Sigmoid colon (tissue), 7 donors: ENCODE results near the gene SCUBE1. TPM values are rescaled to one million over a fixed set of nuclear protein-coding genes. Genes with fewer than 3 reads are reported as not detected.
A peak's percentile ranks its signal among the peaks of the same experiment; 100 is the strongest.

Experiments used
- DNase-seq: peaks from one replicate; pipeline ENCODE4 v3.0.0-alpha.2; 2019
- H3K27ac ChIP-seq, 4 donors: fragments of 200-600 bp; sonication (generic); one replicate each; pipeline ENCODE4 v1.5.1; 2016 to 2019; ENCODE audit warnings: mild to moderate bottlenecking in 1 of 4
- H3K27me3 ChIP-seq, 3 donors: fragments of 200-600 bp; sonication (generic); one replicate each; pipeline ENCODE4 v1.5.1; 2019; ENCODE audit warnings: mild to moderate bottlenecking in 1 of 3
- H3K36me3 ChIP-seq, 4 donors: fragments of 200-600 bp; sonication (generic); one replicate each; pipeline ENCODE4 v1.5.1; 2016 to 2019
- H3K4me1 ChIP-seq, 4 donors: fragments of 200-600 bp; sonication (generic); one replicate each; pipeline ENCODE4 v1.5.1; 2017 to 2019
- H3K4me3 ChIP-seq, 4 donors: fragments of 200-600 bp; sonication (generic); one replicate each; pipeline ENCODE4 v1.5.1; 2017 to 2019; ENCODE audit warnings: mild to moderate bottlenecking in 2 of 4, moderate library complexity in 1 of 4
- H3K9me3 ChIP-seq, 4 donors: fragments of 200-600 bp in 3 of 4; sonication (generic) in 3 of 4; one replicate each; pipeline versions ENCODE4 v1.5.1 to v1.6.1; 2013 to 2019
- CTCF ChIP-seq, 4 experiments: fragments of 450-650 bp in 3 of 4; fragments of 200-600 bp in 1 of 4; IDR thresholded peaks; one replicate each; pipeline ENCODE4 v1.5.1; 2016 to 2019; ENCODE audit warnings: antibody characterized with exemption in 4 of 4, mild to moderate bottlenecking in 3 of 4, moderate library complexity in 2 of 4
- EP300 ChIP-seq, 4 donors: sonication (generic); formaldehyde crosslinking; IDR thresholded peaks; one replicate each; pipeline ENCODE4 v1.6.1; 2017; ENCODE audit warnings: antibody characterized with exemption in 4 of 4
- POLR2A ChIP-seq, 2 donors: fragments of 450-650 bp; IDR thresholded peaks; one replicate each; pipeline ENCODE4 v1.6.1; 2016; ENCODE audit warnings: antibody characterized with exemption in 2 of 2, mild to moderate bottlenecking in 2 of 2, moderate library complexity in 2 of 2
- POLR2AphosphoS5 ChIP-seq, 4 donors: sonication (generic); formaldehyde crosslinking; IDR thresholded peaks; one replicate each; pipeline ENCODE4 v1.6.1; 2017; ENCODE audit warnings: antibody characterized with exemption in 4 of 4
- WGBS, 2 donors: extraction: QIAGEN DNeasy Blood & Tissue Kit; methylation state at CpG; one replicate each; pipeline ENCODE4 v1.1.7; 2013; 5-methylcytosine and 5-hydroxymethylcytosine counted together
- intact Hi-C: fragments of 100-400 bp; cut with DNase I; formaldehyde crosslinking; loops from one replicate; pipeline ENCODE4 v1.15.1; 2023
- polyA plus RNA-seq, 3 donors: library from polyadenylated mRNA; stranded (reverse); fragments of 200-250 nt; gene quantifications; one replicate each; pipeline ENCODE4 v1.2.3, GENCODE V29; 2013
- total RNA-seq, 4 donors: library from RNA; depleted of rRNA; stranded (reverse); fragments of >200 nt; gene quantifications; one replicate each; pipeline ENCODE4 v1.1.0, GENCODE V29; 2016
- donor health status: healthy with polysubstance abuse.
- donor health status: Bipolar disorder and iron deficiency.
- donor health status: healthy.

SCUBE1 gene
- total and polyA plus RNA-seq, 7 donors = 0.23 to 1.1 (median 0.55) TPM

GRCh38 chr22:43163241-43163795, 179.9 kb downstream of the SCUBE1 start:
- Histone ChIP-seq H3K36me3 (peaks cover 0 to 33% (median 0%) of the 10 kb centered on the region in 4 donors), H3K4me3 (no peak overlapping the region), H3K9me3 (no peaks in the 10 kb centered on the region), H3K27me3 (no peaks in the 10 kb centered on the region), H3K27ac (peak overlapping the region in 2 of 4 donors; percentile 31 to 45), H3K4me1 (peaks cover 0 to 14% (median 11%) of the 10 kb centered on the region in 4 donors)
- 67 to 86% methylated on average over 18 of the region's 18 CpGs for WGBS, 2 donors
- TF ChIP-seq POLR2AphosphoS5 (IDR thresholded peaks at IDR 0.05) = no peak
- no peak for TF ChIP-seq POLR2A (IDR thresholded peaks at IDR 0.05)
- no peak for TF ChIP-seq CTCF (IDR thresholded peaks at IDR 0.05)
- no peak for TF ChIP-seq EP300 (IDR thresholded peaks at IDR 0.05)
- DNase-seq = no peak
- intact Hi-C loops = no loop called here

GRCh38 chr22:43162412-43163150, 180.6 kb downstream of the SCUBE1 start:
- Histone ChIP-seq H3K4me3 (no peak overlapping the region), H3K27me3 (no peaks in the 10 kb centered on the region), H3K4me1 (peaks cover 0 to 14% (median 11%) of the 10 kb centered on the region in 4 donors), H3K36me3 (peaks cover 0 to 26% (median 0%) of the 10 kb centered on the region in 4 donors), H3K27ac (no peak overlapping the region), H3K9me3 (no peaks in the 10 kb centered on the region)
- intact Hi-C loops = no loop called here
- no peak for DNase-seq
- no peak for TF ChIP-seq POLR2AphosphoS5 (IDR thresholded peaks at IDR 0.05)
- no peak for TF ChIP-seq CTCF (IDR thresholded peaks at IDR 0.05)
- TF ChIP-seq EP300 (IDR thresholded peaks at IDR 0.05) = no peak
- TF ChIP-seq POLR2A (IDR thresholded peaks at IDR 0.05) = no peak
- 93 to 96% methylated on average over 24 of the region's 24 CpGs for WGBS, 2 donors

- intact Hi-C loops = no loop called here
- Histone ChIP-seq H3K9me3 (no peaks in the 10 kb centered on the region), H3K27ac (no peak overlapping the region), H3K4me3 (no peak overlapping the region), H3K36me3 (peaks cover 0 to 17% (median 0%) of the 10 kb centered on the region in 4 donors), H3K27me3 (no peaks in the 10 kb centered on the region), H3K4me1 (peaks cover 0 to 14% (median 11%) of the 10 kb centered on the region in 4 donors)
- 84 to 94% methylated on average over 8 of the region's 8 CpGs for WGBS, 2 donors
- TF ChIP-seq EP300 (IDR thresholded peaks at IDR 0.05) (no peak), POLR2A (IDR thresholded peaks at IDR 0.05) (no peak), CTCF (IDR thresholded peaks at IDR 0.05) (no peak)
- DNase-seq = no peak
Observed at GRCh38 chr22:43160497-43161126, 182.6 kb downstream of the SCUBE1 start.

- H3K4me3 ChIP-seq = no peak overlapping the region
- no peak overlapping the region for H3K27ac ChIP-seq
- TF ChIP-seq CTCF (IDR thresholded peaks at IDR 0.05) = peak in 1 of 4 experiments; percentile 22
- TF ChIP-seq POLR2AphosphoS5 (IDR thresholded peaks at IDR 0.05) = no peak
- DNase-seq = no peak
- peaks cover 0 to 13% (median 11%) of the 10 kb centered on the region in 4 donors for H3K4me1 ChIP-seq
- H3K9me3 ChIP-seq = no peaks in the 10 kb centered on the region
- no peaks in the 10 kb centered on the region for H3K27me3 ChIP-seq
- H3K36me3 ChIP-seq = peaks cover 0 to 17% (median 0%) of the 10 kb centered on the region in 4 donors
- WGBS, 2 donors = 18 to 64% methylated on average over 18 of the region's 18 CpGs
- intact Hi-C loops = no loop called here
Observed at GRCh38 chr22:43159484-43160178, 183.5 kb downstream of the SCUBE1 start.
